Astrocyte of the spinal cord (primary cell): ENCODE results near the gene TMEM100.

Experiments
- DNase-seq: peaks from one replicate; pipeline ENCODE4 v3.0.0; 2011; ENCODE audit warnings: low read depth, low spot score
- H3K4me3 ChIP-seq: 2 replicates; pipeline ENCODE4 v1.5.1; 2011; ENCODE audit warnings: low read depth, mild to moderate bottlenecking, low read length, moderate library complexity
- CTCF ChIP-seq: IDR thresholded peaks from 2 replicates; pipeline ENCODE4 v1.5.1; 2012; ENCODE audit warnings: low read depth, mild to moderate bottlenecking, low read length, inconsistent platforms
- in situ Hi-C: cut with HindIII; loops from 2 replicates; pipeline ENCODE4 v1.10.0; 2017; ENCODE audit warnings: low sequenced_read_pairs

Gene TMEM100

GRCh38 chr17:55704401-55704800 is 18.3 kb downstream of the TMEM100 start:
- in situ Hi-C loops: no loop called here
- no peak overlapping the region for H3K4me3 ChIP-seq
- DNase-seq: no peak
- TF ChIP-seq CTCF: no peak

GRCh38 chr17:55702150-55702549 is 20.5 kb downstream of the TMEM100 start:
- no peak overlapping the region for H3K4me3 ChIP-seq
- in situ Hi-C loops: no loop called here
- no peak for TF ChIP-seq CTCF
- DNase-seq: no peak

- no peak for DNase-seq
- no peak overlapping the region for H3K4me3 ChIP-seq
- in situ Hi-C loops: no loop called here
- TF ChIP-seq CTCF: no peak
These were observed 23.3 kb downstream of the TMEM100 start for GRCh38 chr17:55699181-55699860.

- in situ Hi-C loops: no loop called here
- TF ChIP-seq CTCF: no peak
- no peak for DNase-seq
- no peak overlapping the region for H3K4me3 ChIP-seq
These were observed 28.3 kb downstream of the TMEM100 start for GRCh38 chr17:55694286-55694910.

- in situ Hi-C loops: no loop called here
- H3K4me3 ChIP-seq: no peak overlapping the region
- DNase-seq: no peak
- TF ChIP-seq CTCF: no peak
These were observed 29.1 kb downstream of the TMEM100 start for GRCh38 chr17:55693254-55694216.

GRCh38 chr17:55692276-55692675 is 30.4 kb downstream of the TMEM100 start:
- in situ Hi-C loops: no loop called here
- no peak for TF ChIP-seq CTCF
- H3K4me3 ChIP-seq: no peak overlapping the region
- DNase-seq: no peak
